ENCODE data around the gene CIB4.

Gene CIB4

GRCh38 chr2:26639685-26640243 is 1.4 kb downstream of the CIB4 start:
- DNase-seq, result no peak

GRCh38 chr2:26637811-26638310 is 3.3 kb downstream of the CIB4 start:
- DNase-seq, result no peak

GRCh38 chr2:26636935-26637334 is 4.2 kb downstream of the CIB4 start:
- DNase-seq, result no peak

GRCh38 chr2:26635401-26635800 is 5.8 kb downstream of the CIB4 start:
- DNase-seq, result no peak

GRCh38 chr2:26634636-26635230 is 6.4 kb downstream of the CIB4 start:
- no peak for DNase-seq

GRCh38 chr2:26633993-26634595 is 7.1 kb downstream of the CIB4 start:
- no peak for DNase-seq

GRCh38 chr2:26633351-26633945 is 7.7 kb downstream of the CIB4 start:
- DNase-seq, result no peak

GRCh38 chr2:26632624-26633185 is 8.5 kb downstream of the CIB4 start:
- DNase-seq, result no peak

- no peak for DNase-seq
Measured at GRCh38 chr2:26631401-26632170, 9.6 kb downstream of the CIB4 start.

GRCh38 chr2:26630669-26631360 is 10.4 kb downstream of the CIB4 start:
- no peak for DNase-seq

- no peak for DNase-seq
Measured at GRCh38 chr2:26630235-26630634, 10.9 kb downstream of the CIB4 start.

GRCh38 chr2:26629751-26630150 is 11.4 kb downstream of the CIB4 start:
- DNase-seq, result no peak

GRCh38 chr2:26629346-26629630 is 11.9 kb downstream of the CIB4 start:
- DNase-seq, result no peak

GRCh38 chr2:26628561-26629345 is 12.4 kb downstream of the CIB4 start:
- DNase-seq, result no peak

GRCh38 chr2:26627350-26628105 is 13.6 kb downstream of the CIB4 start:
- DNase-seq, result no peak

GRCh38 chr2:26626606-26627005 is 14.6 kb downstream of the CIB4 start:
- no peak for DNase-seq

- DNase-seq, result no peak
Measured at GRCh38 chr2:26623541-26624495, 17.3 kb downstream of the CIB4 start.

GRCh38 chr2:26621469-26622199 is 19.5 kb downstream of the CIB4 start:
- DNase-seq, result no peak

GRCh38 chr2:26620031-26620605 is 21.0 kb downstream of the CIB4 start:
- no peak for DNase-seq

Measured in COR-L47 (cell line).